Trophoblast cell (in vitro differentiated cells and primary cell): Measurements from ENCODE around the gene ZBTB20.

ENCODE experiments used
- DNase-seq, 2 donors: peaks; one replicate each; pipeline ENCODE4 v3.0.0-alpha.2; 2016
- H2AFZ ChIP-seq: 2 replicates; pipeline ENCODE4 v1.6.1; 2013; ENCODE audit warnings: low read length, moderate library complexity, mild to moderate bottlenecking; ENCODE audit not compliant: insufficient read depth, poor library complexity
- H2AK5ac ChIP-seq: 2 replicates; pipeline ENCODE4 v1.6.1; 2013; ENCODE audit warnings: mild to moderate bottlenecking, low read length
- H2BK120ac ChIP-seq: 2 replicates; pipeline ENCODE4 v1.6.1; 2013; ENCODE audit warnings: low read length, mild to moderate bottlenecking, moderate library complexity; ENCODE audit not compliant: insufficient read depth, poor library complexity
- H2BK12ac ChIP-seq: 2 replicates; pipeline ENCODE4 v1.6.1; 2013; ENCODE audit warnings: mild to moderate bottlenecking, low read length, moderate library complexity
- H2BK5ac ChIP-seq: 2 replicates; pipeline ENCODE4 v1.6.1; 2013; ENCODE audit warnings: low read length, low read depth, moderate library complexity, mild to moderate bottlenecking; ENCODE audit not compliant: poor library complexity
- H3K14ac ChIP-seq: 2 replicates; pipeline ENCODE4 v1.6.1; 2013; ENCODE audit warnings: mild to moderate bottlenecking, low read length
- H3K18ac ChIP-seq: 2 replicates; pipeline ENCODE4 v1.6.1; 2013; ENCODE audit warnings: mild to moderate bottlenecking, low read length
- H3K23ac ChIP-seq: 2 replicates; pipeline ENCODE4 v1.6.1; 2013; ENCODE audit warnings: low read length
- H3K27ac ChIP-seq: 2 replicates; pipeline ENCODE4 v1.5.1; 2013; ENCODE audit warnings: low read depth, mild to moderate bottlenecking, inconsistent platforms, low read length, moderate library complexity
- H3K27me3 ChIP-seq: 2 replicates; pipeline ENCODE4 v1.6.1; 2013; ENCODE audit warnings: inconsistent platforms, mild to moderate bottlenecking, low read length, moderate library complexity; ENCODE audit not compliant: insufficient read depth
- H3K36me3 ChIP-seq, 2 experiments: 1 replicate in 1 of 2; 2 replicates in 1 of 2; pipeline ENCODE4 v1.6.1; 2013; ENCODE audit warnings: low read length in 2 of 2, mild to moderate bottlenecking in 2 of 2, moderate library complexity in 1 of 2; ENCODE audit not compliant: insufficient read depth in 2 of 2, control insufficient read depth in 1 of 2
- H3K4ac ChIP-seq: 2 replicates; pipeline ENCODE4 v1.6.1; 2013; ENCODE audit warnings: low read depth, mild to moderate bottlenecking, low read length, moderate library complexity
- H3K4me1 ChIP-seq, 2 experiments: 1 replicate in 1 of 2; 2 replicates in 1 of 2; pipeline ENCODE4 v1.6.1; 2013; ENCODE audit warnings: low read length in 2 of 2, mild to moderate bottlenecking in 2 of 2, moderate library complexity in 1 of 2; ENCODE audit not compliant: insufficient read depth in 2 of 2, control insufficient read depth in 1 of 2
- H3K4me2 ChIP-seq: 2 replicates; pipeline ENCODE4 v1.6.1; 2013; ENCODE audit warnings: inconsistent platforms, mild to moderate bottlenecking, low read length, moderate library complexity
- H3K4me3 ChIP-seq: 2 replicates; pipeline ENCODE4 v1.5.1; 2013; ENCODE audit warnings: mild to moderate bottlenecking, low read depth, low read length, inconsistent platforms
- H3K79me1 ChIP-seq: one replicate; pipeline ENCODE4 v1.6.1; 2013; ENCODE audit warnings: low read length
- H3K79me2 ChIP-seq: 2 replicates; pipeline ENCODE4 v1.6.1; 2013; ENCODE audit warnings: low read length, mild to moderate bottlenecking; ENCODE audit not compliant: control insufficient read depth, insufficient read depth, poor library complexity
- H3K9ac ChIP-seq: 2 replicates; pipeline ENCODE4 v1.6.1; 2013; ENCODE audit warnings: mild to moderate bottlenecking, low read length
- H3K9me3 ChIP-seq: 2 replicates; pipeline ENCODE4 v1.6.1; 2013; ENCODE audit warnings: low read depth, mild to moderate bottlenecking, control low read depth, inconsistent platforms, low read length; ENCODE audit not compliant: insufficient read depth
- H4K12ac ChIP-seq: 2 replicates; pipeline ENCODE4 v1.6.1; 2013; ENCODE audit warnings: low read depth, mild to moderate bottlenecking, low read length, moderate library complexity
- H4K8ac ChIP-seq: 2 replicates; pipeline ENCODE4 v1.6.1; 2013; ENCODE audit warnings: low read depth, mild to moderate bottlenecking, low read length, moderate library complexity
- H4K91ac ChIP-seq: one replicate; pipeline ENCODE4 v1.6.1; 2013; ENCODE audit warnings: low read depth, mild to moderate bottlenecking, low read length, moderate library complexity
- WGBS: extraction: QIAGEN DNeasy Blood & Tissue Kit; methylation state at CpG from one replicate; pipeline ENCODE4 v1.1.7; 2013; ENCODE audit warnings: missing lambda C conversion rate; ENCODE audit not compliant: insufficient read length, insufficient coverage; ENCODE audit errors: extremely low coverage; 5-methylcytosine and 5-hydroxymethylcytosine counted together

ZBTB20 gene

GRCh38 chr3:114622001-114622400, 525.1 kb downstream of the ZBTB20 start:
- Histone ChIP-seq H4K8ac (no peak overlapping the region), H4K12ac (no peak overlapping the region), H3K4ac (no peak overlapping the region), H3K79me2 (no peaks in the 10 kb centered on the region), H2BK5ac (no peak overlapping the region), H2BK120ac (no peak overlapping the region), H3K36me3 (no peaks in the 10 kb centered on the region), H3K27ac (no peak overlapping the region), H3K9me3 (no peaks in the 10 kb centered on the region), H3K4me1 (peaks cover 4 to 6% of the 10 kb centered on the region in 2 experiments), H3K4me2 (no peak overlapping the region), H3K79me1 (peaks cover 4% of the 10 kb centered on the region), H3K18ac (no peak overlapping the region), H3K4me3 (no peak overlapping the region), H2AK5ac (no peak overlapping the region), H3K23ac (no peak overlapping the region), H3K27me3 (no peaks in the 10 kb centered on the region), H2AFZ (no peak overlapping the region), H3K14ac (no peak overlapping the region), H3K9ac (no peak overlapping the region), H4K91ac (no peak overlapping the region), H2BK12ac (no peak overlapping the region)
- no peak for DNase-seq
- no CpG with 5 or more reads among the region's 3 CpGs for WGBS

DNA sequence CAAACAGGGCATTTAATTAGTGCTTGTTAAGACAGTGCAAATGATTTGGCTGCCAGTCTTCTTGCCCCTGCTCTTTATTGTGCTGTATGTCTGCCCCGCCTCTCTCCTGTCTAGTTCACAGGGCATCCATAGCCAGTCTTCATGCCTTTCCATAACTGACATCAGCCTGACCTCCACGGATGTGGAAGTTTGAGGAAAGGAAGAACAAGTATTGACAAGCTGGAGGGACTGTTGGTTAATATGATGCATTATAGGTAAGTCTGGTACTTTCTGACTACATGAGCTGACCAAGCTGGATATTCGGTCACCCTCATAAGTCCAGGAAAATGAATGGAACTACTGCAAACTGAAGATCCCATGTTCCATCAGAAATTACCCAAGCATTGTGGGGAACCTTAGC, 527.3 kb downstream of the ZBTB20 start:
- Histone ChIP-seq H3K9ac (no peak overlapping the region), H4K12ac (no peak overlapping the region), H3K79me2 (no peaks in the 10 kb centered on the region), H2BK12ac (no peak overlapping the region), H4K8ac (no peak overlapping the region), H3K4ac (no peak overlapping the region), H2AK5ac (no peak overlapping the region), H3K4me3 (no peak overlapping the region), H3K4me1 (peaks cover 4 to 6% of the 10 kb centered on the region in 2 experiments), H3K27ac (no peak overlapping the region), H2AFZ (no peak overlapping the region), H3K23ac (no peak overlapping the region), H3K36me3 (no peaks in the 10 kb centered on the region), H4K91ac (no peak overlapping the region), H3K18ac (no peak overlapping the region), H3K4me2 (no peak overlapping the region), H3K79me1 (peaks cover 4% of the 10 kb centered on the region), H3K14ac (no peak overlapping the region), H2BK120ac (no peak overlapping the region), H2BK5ac (no peak overlapping the region), H3K9me3 (no peaks in the 10 kb centered on the region), H3K27me3 (no peaks in the 10 kb centered on the region)
- WGBS: no CpG with 5 or more reads among the region's 3 CpGs
- DNase-seq: no peak

- Histone ChIP-seq H3K4me2 (no peak overlapping the region), H4K91ac (no peak overlapping the region), H4K12ac (no peak overlapping the region), H2BK120ac (no peak overlapping the region), H2BK12ac (no peak overlapping the region), H3K4ac (no peak overlapping the region), H3K27ac (no peak overlapping the region), H2AK5ac (no peak overlapping the region), H3K14ac (no peak overlapping the region), H2BK5ac (no peak overlapping the region), H3K79me1 (no peaks in the 10 kb centered on the region), H3K27me3 (no peaks in the 10 kb centered on the region), H4K8ac (no peak overlapping the region), H3K4me3 (no peak overlapping the region), H3K23ac (no peak overlapping the region), H3K18ac (no peak overlapping the region), H2AFZ (no peak overlapping the region), H3K4me1 (no peaks in the 10 kb centered on the region), H3K36me3 (no peaks in the 10 kb centered on the region), H3K79me2 (no peaks in the 10 kb centered on the region), H3K9ac (no peak overlapping the region), H3K9me3 (no peaks in the 10 kb centered on the region)
- DNase-seq: no peak
- WGBS: no CpG with 5 or more reads among the region's 9 CpGs
Measured at GRCh38 chr3:114615523-114616085, 531.5 kb downstream of the ZBTB20 start.

DNA sequence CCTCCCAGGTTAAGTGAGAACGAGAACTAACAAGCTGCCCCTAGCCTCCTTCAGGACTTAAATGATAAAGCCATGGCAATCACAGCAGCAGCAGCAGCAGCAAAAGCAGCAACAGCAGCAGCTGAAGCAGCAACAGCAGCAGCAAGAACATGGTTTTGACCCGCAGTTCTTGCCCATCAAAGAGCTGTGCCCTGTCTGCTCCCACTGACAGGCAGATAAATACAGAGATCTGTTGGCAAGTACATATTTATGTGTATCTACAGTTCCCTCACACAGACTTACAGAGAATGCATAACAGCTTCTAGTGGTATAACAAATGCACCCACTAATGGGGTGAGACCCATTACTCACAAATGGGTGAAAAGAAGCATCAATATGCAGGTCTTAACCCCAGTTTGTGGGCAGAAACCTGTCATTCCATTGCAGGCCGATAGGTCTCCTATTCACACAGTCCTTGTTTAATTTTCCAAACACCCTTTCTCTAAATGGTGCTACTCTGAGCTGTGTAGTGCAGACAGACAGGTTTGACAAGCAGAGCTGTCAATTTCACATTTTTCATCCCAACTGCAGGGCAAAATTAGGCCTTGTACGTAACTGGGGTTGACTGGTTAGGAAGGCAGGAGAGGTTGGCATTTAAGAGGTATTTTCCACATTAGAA, 537.0 kb downstream of the ZBTB20 start:
- Histone ChIP-seq H3K79me1 (no peaks in the 10 kb centered on the region), H3K9me3 (no peaks in the 10 kb centered on the region), H4K12ac (no peak overlapping the region), H2BK120ac (no peak overlapping the region), H3K18ac (no peak overlapping the region), H3K23ac (no peak overlapping the region), H3K4ac (no peak overlapping the region), H3K36me3 (no peaks in the 10 kb centered on the region), H2BK5ac (no peak overlapping the region), H3K27ac (no peak overlapping the region), H2AK5ac (no peak overlapping the region), H3K4me2 (no peak overlapping the region), H3K4me3 (no peak overlapping the region), H3K9ac (no peak overlapping the region), H2BK12ac (no peak overlapping the region), H3K4me1 (no peaks in the 10 kb centered on the region), H2AFZ (no peak overlapping the region), H3K14ac (no peak overlapping the region), H3K79me2 (no peaks in the 10 kb centered on the region), H3K27me3 (no peaks in the 10 kb centered on the region), H4K91ac (no peak overlapping the region), H4K8ac (no peak overlapping the region)
- DNase-seq: no peak
- WGBS: no CpG with 5 or more reads among the region's 4 CpGs
